ENCODE data around the gene OR2C1.
A peak's percentile ranks its signal among the peaks of the same experiment; 100 is the strongest.

OR2C1 gene

DNA sequence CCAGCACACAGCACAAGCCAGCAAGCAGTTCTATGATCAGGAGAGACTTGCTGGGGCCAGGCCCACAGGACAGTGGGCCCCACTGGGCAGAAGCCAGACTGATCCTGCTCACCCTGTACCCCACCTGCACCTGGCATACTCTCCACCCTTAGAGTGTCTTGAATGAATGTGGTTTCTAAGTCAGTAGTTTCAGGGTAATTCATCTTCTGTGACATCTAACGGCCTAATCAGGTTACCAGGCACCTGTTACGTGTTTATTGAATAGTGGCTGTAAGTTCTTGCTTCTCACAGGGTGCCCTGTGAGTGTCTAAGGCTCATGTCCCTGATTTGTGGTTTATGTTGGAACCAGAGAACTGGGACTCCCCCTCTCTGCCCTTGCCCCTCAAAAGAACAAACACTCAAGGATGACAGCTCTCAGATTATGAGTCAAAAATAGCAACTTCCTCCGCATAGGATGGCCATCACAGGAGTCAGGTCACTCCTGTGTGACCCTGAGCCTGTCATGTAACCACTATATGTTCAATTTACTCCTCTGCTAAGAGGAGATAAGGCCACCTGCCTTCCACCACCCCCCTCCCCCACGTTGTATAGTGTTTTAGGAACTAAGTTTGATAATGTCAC, 7.0 kb upstream of the OR2C1 start:
- no peaks in the 10 kb centered on the region for H3K4me1 ChIP-seq (ENCODE audit: control insufficient read depth in 5 of 5, insufficient read depth in 5 of 5, low read length in 5 of 5)
- H3K9me3 ChIP-seq (ENCODE audit: control insufficient read depth in 5 of 5, low read length in 5 of 5), result no peaks in the 10 kb centered on the region
- no peaks in the 10 kb centered on the region for H3K36me3 ChIP-seq (ENCODE audit: control insufficient read depth in 5 of 5, insufficient read depth in 5 of 5, low read length in 5 of 5)
- H3K4me3 ChIP-seq (ENCODE audit: low read depth in 1 of 5, low read length in 5 of 5), result no peak overlapping the region
- H3K27ac ChIP-seq (ENCODE audit: low read depth, low read length), result no peak overlapping the region
- no peak overlapping the region for H3K9ac ChIP-seq (ENCODE audit: low read length in 5 of 5)
- no peaks in the 10 kb centered on the region for H3K27me3 ChIP-seq (ENCODE audit: control insufficient read depth in 5 of 5, insufficient read depth in 4 of 5, low read length in 5 of 5)

- Histone ChIP-seq H3K4me3 (ENCODE audit: low read depth in 1 of 5, low read length in 5 of 5) (no peak overlapping the region), H3K9me3 (ENCODE audit: control insufficient read depth in 5 of 5, low read length in 5 of 5) (no peaks in the 10 kb centered on the region), H3K27me3 (ENCODE audit: control insufficient read depth in 5 of 5, insufficient read depth in 4 of 5, low read length in 5 of 5) (no peaks in the 10 kb centered on the region), H3K36me3 (ENCODE audit: control insufficient read depth in 5 of 5, insufficient read depth in 5 of 5, low read length in 5 of 5) (no peaks in the 10 kb centered on the region), H3K4me1 (ENCODE audit: control insufficient read depth in 5 of 5, insufficient read depth in 5 of 5, low read length in 5 of 5) (no peaks in the 10 kb centered on the region), H3K27ac (ENCODE audit: low read depth, low read length) (no peak overlapping the region), H3K9ac (ENCODE audit: low read length in 5 of 5) (no peak overlapping the region)
These were observed 6.5 kb upstream of the OR2C1 start for GRCh38 chr16:3349175-3349574.

GRCh38 chr16:3356118-3356517, 429 bp downstream of the OR2C1 start:
- H3K36me3 ChIP-seq (ENCODE audit: control insufficient read depth in 5 of 5, insufficient read depth in 5 of 5, low read length in 5 of 5), result no peaks in the 10 kb centered on the region
- no peak overlapping the region for H3K27ac ChIP-seq (ENCODE audit: low read depth, low read length)
- no peaks in the 10 kb centered on the region for H3K27me3 ChIP-seq (ENCODE audit: control insufficient read depth in 5 of 5, insufficient read depth in 4 of 5, low read length in 5 of 5)
- peaks cover 0 to 8% (median 0%) of the 10 kb centered on the region in 5 donors for H3K9me3 ChIP-seq (ENCODE audit: control insufficient read depth in 5 of 5, low read length in 5 of 5)
- H3K9ac ChIP-seq (ENCODE audit: low read length in 5 of 5), result no peak overlapping the region
- H3K4me3 ChIP-seq (ENCODE audit: low read depth in 1 of 5, low read length in 5 of 5), result no peak overlapping the region
- H3K4me1 ChIP-seq (ENCODE audit: control insufficient read depth in 5 of 5, insufficient read depth in 5 of 5, low read length in 5 of 5), result no peaks in the 10 kb centered on the region

GRCh38 chr16:3358871-3359270, 3.2 kb downstream of the OR2C1 start:
- H3K27me3 ChIP-seq (ENCODE audit: control insufficient read depth in 5 of 5, insufficient read depth in 4 of 5, low read length in 5 of 5), result no peaks in the 10 kb centered on the region
- no peaks in the 10 kb centered on the region for H3K36me3 ChIP-seq (ENCODE audit: control insufficient read depth in 5 of 5, insufficient read depth in 5 of 5, low read length in 5 of 5)
- no peak overlapping the region for H3K9ac ChIP-seq (ENCODE audit: low read length in 5 of 5)
- peaks cover 0 to 19% (median 3%) of the 10 kb centered on the region in 5 donors for H3K9me3 ChIP-seq (ENCODE audit: control insufficient read depth in 5 of 5, low read length in 5 of 5)
- H3K27ac ChIP-seq (ENCODE audit: low read depth, low read length), result no peak overlapping the region
- no peak overlapping the region for H3K4me3 ChIP-seq (ENCODE audit: low read depth in 1 of 5, low read length in 5 of 5)
- H3K4me1 ChIP-seq (ENCODE audit: control insufficient read depth in 5 of 5, insufficient read depth in 5 of 5, low read length in 5 of 5), result no peaks in the 10 kb centered on the region

GRCh38 chr16:3362931-3363330, 7.2 kb downstream of the OR2C1 start:
- H3K4me3 ChIP-seq (ENCODE audit: low read depth in 1 of 5, low read length in 5 of 5), result no peak overlapping the region
- peaks cover 0 to 15% (median 14%) of the 10 kb centered on the region in 5 donors for H3K4me1 ChIP-seq (ENCODE audit: control insufficient read depth in 5 of 5, insufficient read depth in 5 of 5, low read length in 5 of 5)
- no peaks in the 10 kb centered on the region for H3K27me3 ChIP-seq (ENCODE audit: control insufficient read depth in 5 of 5, insufficient read depth in 4 of 5, low read length in 5 of 5)

DNA sequence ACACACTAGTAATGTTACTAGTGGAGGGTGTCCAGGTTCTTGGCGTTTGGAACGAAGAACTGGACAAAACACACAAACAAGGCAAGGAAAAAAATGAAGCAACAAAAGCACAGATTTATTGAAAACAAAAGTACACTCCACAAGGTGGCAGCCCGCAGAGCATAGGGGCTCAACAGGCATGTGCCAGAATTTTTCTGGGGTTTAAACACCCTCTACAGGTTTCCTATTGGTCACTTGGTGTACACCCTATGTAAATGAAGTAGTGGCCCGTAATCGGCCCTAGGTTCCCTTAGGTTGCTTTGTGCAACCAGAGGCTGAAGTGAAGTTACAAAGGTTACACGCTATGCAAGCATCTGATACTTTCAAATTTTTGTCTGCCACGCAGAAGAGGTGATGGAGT, 8.1 kb downstream of the OR2C1 start:
- Histone ChIP-seq H3K36me3 (ENCODE audit: control insufficient read depth in 5 of 5, insufficient read depth in 5 of 5, low read length in 5 of 5) (no peaks in the 10 kb centered on the region), H3K4me1 (ENCODE audit: control insufficient read depth in 5 of 5, insufficient read depth in 5 of 5, low read length in 5 of 5) (peaks cover 0 to 15% (median 14%) of the 10 kb centered on the region in 5 donors), H3K9ac (ENCODE audit: low read length in 5 of 5) (no peak overlapping the region), H3K4me3 (ENCODE audit: low read depth in 1 of 5, low read length in 5 of 5) (peak overlapping the region in 1 of 5 donors; percentile 79), H3K9me3 (ENCODE audit: control insufficient read depth in 5 of 5, low read length in 5 of 5) (peaks cover 0 to 31% (median 15%) of the 10 kb centered on the region in 5 donors), H3K27me3 (ENCODE audit: control insufficient read depth in 5 of 5, insufficient read depth in 4 of 5, low read length in 5 of 5) (no peaks in the 10 kb centered on the region), H3K27ac (ENCODE audit: low read depth, low read length) (no peak overlapping the region)

More at GRCh38 chr16:3362931-3363330, 7.2 kb downstream of the OR2C1 start:
- no peak overlapping the region for H3K9ac ChIP-seq (ENCODE audit: low read length in 5 of 5)
- H3K9me3 ChIP-seq (ENCODE audit: control insufficient read depth in 5 of 5, low read length in 5 of 5), result peaks cover 0 to 31% (median 14%) of the 10 kb centered on the region in 5 donors
- no peaks in the 10 kb centered on the region for H3K36me3 ChIP-seq (ENCODE audit: control insufficient read depth in 5 of 5, insufficient read depth in 5 of 5, low read length in 5 of 5)
- no peak overlapping the region for H3K27ac ChIP-seq (ENCODE audit: low read depth, low read length)

- H3K36me3 ChIP-seq (ENCODE audit: control insufficient read depth in 5 of 5, insufficient read depth in 5 of 5, low read length in 5 of 5), result no peaks in the 10 kb centered on the region
- peaks cover 0 to 15% (median 14%) of the 10 kb centered on the region in 5 donors for H3K4me1 ChIP-seq (ENCODE audit: control insufficient read depth in 5 of 5, insufficient read depth in 5 of 5, low read length in 5 of 5)
- H3K9me3 ChIP-seq (ENCODE audit: control insufficient read depth in 5 of 5, low read length in 5 of 5), result peaks cover 0 to 29% (median 18%) of the 10 kb centered on the region in 5 donors
- H3K9ac ChIP-seq (ENCODE audit: low read length in 5 of 5), result peak overlapping the region in 4 of 5 donors; percentile 40 to 73 (median 64)
- peak overlapping the region; percentile 73 to 81 (median 75) for H3K4me3 ChIP-seq (ENCODE audit: low read depth in 1 of 5, low read length in 5 of 5)
- no peak overlapping the region for H3K27ac ChIP-seq (ENCODE audit: low read depth, low read length)
- no peaks in the 10 kb centered on the region for H3K27me3 ChIP-seq (ENCODE audit: control insufficient read depth in 5 of 5, insufficient read depth in 4 of 5, low read length in 5 of 5)
These were observed 9.2 kb downstream of the OR2C1 start for GRCh38 chr16:3364774-3365427.

DNA sequence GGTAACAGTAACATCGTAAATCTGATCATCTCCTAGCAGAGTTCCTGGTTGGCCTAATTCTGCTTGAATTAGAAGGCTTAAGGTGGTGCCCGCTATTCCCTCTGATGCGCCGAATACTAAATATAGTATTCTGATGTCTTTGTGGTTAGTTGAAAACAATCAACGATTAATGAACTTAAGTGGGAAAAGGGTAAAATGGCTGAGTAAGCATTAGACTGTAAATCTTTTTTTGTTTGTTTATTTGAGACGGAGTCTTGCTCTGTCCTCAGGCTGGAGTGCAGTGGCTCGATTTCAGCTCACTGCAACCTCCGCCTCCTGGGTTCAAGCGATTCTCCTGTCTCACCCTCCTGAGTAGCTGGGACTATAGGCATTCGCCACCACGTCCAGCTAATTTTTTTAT, 13.4 kb downstream of the OR2C1 start:
- no peaks in the 10 kb centered on the region for H3K27me3 ChIP-seq (ENCODE audit: control insufficient read depth in 5 of 5, insufficient read depth in 4 of 5, low read length in 5 of 5)
- H3K36me3 ChIP-seq (ENCODE audit: control insufficient read depth in 5 of 5, insufficient read depth in 5 of 5, low read length in 5 of 5), result no peaks in the 10 kb centered on the region
- no peak overlapping the region for H3K4me3 ChIP-seq (ENCODE audit: low read depth in 1 of 5, low read length in 5 of 5)
- peaks cover 0 to 15% (median 14%) of the 10 kb centered on the region in 5 donors for H3K4me1 ChIP-seq (ENCODE audit: control insufficient read depth in 5 of 5, insufficient read depth in 5 of 5, low read length in 5 of 5)
- H3K27ac ChIP-seq (ENCODE audit: low read depth, low read length), result no peak overlapping the region
- H3K9me3 ChIP-seq (ENCODE audit: control insufficient read depth in 5 of 5, low read length in 5 of 5), result peaks cover 0 to 38% (median 30%) of the 10 kb centered on the region in 5 donors
- H3K9ac ChIP-seq (ENCODE audit: low read length in 5 of 5), result no peak overlapping the region

GRCh38 chr16:3375680-3376079, 20.0 kb downstream of the OR2C1 start:
- Histone ChIP-seq H3K27me3 (ENCODE audit: control insufficient read depth in 5 of 5, insufficient read depth in 4 of 5, low read length in 5 of 5) (no peaks in the 10 kb centered on the region), H3K36me3 (ENCODE audit: control insufficient read depth in 5 of 5, insufficient read depth in 5 of 5, low read length in 5 of 5) (peaks cover 0 to 5% (median 3%) of the 10 kb centered on the region in 5 donors), H3K4me1 (ENCODE audit: control insufficient read depth in 5 of 5, insufficient read depth in 5 of 5, low read length in 5 of 5) (no peaks in the 10 kb centered on the region), H3K27ac (ENCODE audit: low read depth, low read length) (no peak overlapping the region), H3K9ac (ENCODE audit: low read length in 5 of 5) (no peak overlapping the region), H3K4me3 (ENCODE audit: low read depth in 1 of 5, low read length in 5 of 5) (no peak overlapping the region), H3K9me3 (ENCODE audit: control insufficient read depth in 5 of 5, low read length in 5 of 5) (peaks cover 29 to 80% (median 65%) of the 10 kb centered on the region in 5 donors)

DNA sequence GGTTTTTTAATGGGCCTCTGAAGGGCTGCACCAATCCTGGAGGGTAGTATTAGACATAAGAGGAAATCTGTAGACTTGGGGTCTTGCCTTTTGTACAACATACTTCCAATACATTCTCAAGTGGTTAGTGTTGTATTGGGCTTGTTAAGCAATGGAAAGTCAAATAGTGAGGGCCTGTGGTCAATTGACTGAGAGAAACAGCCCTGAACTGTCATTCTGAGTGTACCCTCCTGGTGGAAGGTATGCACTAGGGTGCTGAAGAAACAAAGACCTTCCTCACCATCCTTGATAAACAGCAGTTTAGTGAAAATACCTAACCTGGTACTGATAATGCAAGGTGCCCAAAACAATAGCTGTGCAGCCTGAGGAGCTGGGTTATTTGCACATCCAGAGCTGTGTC, 22.2 kb downstream of the OR2C1 start:
- Histone ChIP-seq H3K36me3 (ENCODE audit: control insufficient read depth in 5 of 5, insufficient read depth in 5 of 5, low read length in 5 of 5) (peaks cover 10 to 18% (median 12%) of the 10 kb centered on the region in 5 donors), H3K27ac (ENCODE audit: low read depth, low read length) (no peak overlapping the region), H3K4me3 (ENCODE audit: low read depth in 1 of 5, low read length in 5 of 5) (peak overlapping the region in 2 of 5 donors; percentile 17 to 24), H3K27me3 (ENCODE audit: control insufficient read depth in 5 of 5, insufficient read depth in 4 of 5, low read length in 5 of 5) (no peaks in the 10 kb centered on the region), H3K4me1 (ENCODE audit: control insufficient read depth in 5 of 5, insufficient read depth in 5 of 5, low read length in 5 of 5) (peaks cover 0 to 3% (median 0%) of the 10 kb centered on the region in 5 donors), H3K9ac (ENCODE audit: low read length in 5 of 5) (no peak overlapping the region), H3K9me3 (ENCODE audit: control insufficient read depth in 5 of 5, low read length in 5 of 5) (peaks cover 50 to 95% (median 84%) of the 10 kb centered on the region in 5 donors)
